HG02981 (cell line): ENCODE data around the gene TRIM58.
A peak's percentile ranks its signal among the peaks of the same experiment; 100 is the strongest.

ENCODE experiments used
- ATAC-seq: cut with Tn5 transposase; IDR thresholded peaks from one replicate; pipeline ENCODE4 v1.9.1; 2021; ENCODE audit warnings: mild to moderate bottlenecking, moderate library complexity; ENCODE audit not compliant: unreplicated experiment

TRIM58 gene, protein sequence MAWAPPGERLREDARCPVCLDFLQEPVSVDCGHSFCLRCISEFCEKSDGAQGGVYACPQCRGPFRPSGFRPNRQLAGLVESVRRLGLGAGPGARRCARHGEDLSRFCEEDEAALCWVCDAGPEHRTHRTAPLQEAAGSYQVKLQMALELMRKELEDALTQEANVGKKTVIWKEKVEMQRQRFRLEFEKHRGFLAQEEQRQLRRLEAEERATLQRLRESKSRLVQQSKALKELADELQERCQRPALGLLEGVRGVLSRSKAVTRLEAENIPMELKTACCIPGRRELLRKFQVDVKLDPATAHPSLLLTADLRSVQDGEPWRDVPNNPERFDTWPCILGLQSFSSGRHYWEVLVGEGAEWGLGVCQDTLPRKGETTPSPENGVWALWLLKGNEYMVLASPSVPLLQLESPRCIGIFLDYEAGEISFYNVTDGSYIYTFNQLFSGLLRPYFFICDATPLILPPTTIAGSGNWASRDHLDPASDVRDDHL

GRCh38 chr1:247857069-247857984, at the start of gene TRIM58:
Gene TRIM58, plus strand, starts transcription at chr1:247857187. Its CDS starts 60 bp downstream, at chr1:247857247.
- peak; percentile 63 for ATAC-seq

GRCh38 chr1:247812637-247813036, 44.4 kb upstream of the TRIM58 start:
- ATAC-seq: no peak

- ATAC-seq: no peak
Measured at GRCh38 chr1:247822060-247822459, 34.9 kb upstream of the TRIM58 start.

DNA sequence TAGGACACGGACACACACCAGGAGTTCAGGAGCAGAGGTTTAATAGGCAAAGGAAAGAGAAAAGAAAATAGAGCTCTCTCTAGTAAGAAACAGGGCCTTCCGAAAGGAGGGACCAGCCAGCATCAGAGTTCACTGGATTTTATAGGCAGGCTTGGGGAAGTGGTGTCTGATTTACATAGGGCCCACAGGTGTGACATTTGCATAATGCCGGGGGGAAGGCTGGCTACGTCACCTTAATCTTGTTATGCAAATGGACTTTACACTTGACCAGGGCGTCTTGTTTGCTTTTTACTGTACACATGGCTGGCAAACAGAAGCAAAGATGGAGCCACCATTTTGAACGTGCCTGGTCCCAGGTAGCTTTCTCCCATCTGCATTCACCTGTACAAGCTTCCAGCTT, 33.0 kb upstream of the TRIM58 start, which contains the start of gene OR14A16:
TSS of gene OR14A16 (minus strand) at position 97 of the 400 bp plus-strand sequence. CDS start 8,390 bp downstream, outside the sequence.
- ATAC-seq: no peak

DNA sequence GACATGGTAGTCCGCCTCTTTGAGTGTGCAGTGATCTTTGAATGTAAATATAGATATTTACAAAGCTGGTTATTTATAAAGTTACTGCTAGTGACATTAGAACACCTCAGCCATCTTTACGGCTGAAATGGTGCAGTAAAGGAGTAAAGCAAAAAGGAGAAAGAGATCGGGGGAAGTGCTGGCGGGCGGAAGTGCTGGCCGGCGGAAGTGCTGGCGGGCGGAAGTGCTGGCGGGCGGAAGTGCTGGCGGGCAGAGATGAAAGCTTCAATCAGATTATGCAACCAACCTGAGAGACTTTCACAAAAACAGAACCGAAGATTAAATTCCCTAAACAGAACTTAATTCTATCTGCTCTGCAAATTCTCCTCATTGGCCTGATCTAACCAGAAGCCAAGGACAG, 31.6 kb upstream of the TRIM58 start:
- no peak for ATAC-seq

DNA sequence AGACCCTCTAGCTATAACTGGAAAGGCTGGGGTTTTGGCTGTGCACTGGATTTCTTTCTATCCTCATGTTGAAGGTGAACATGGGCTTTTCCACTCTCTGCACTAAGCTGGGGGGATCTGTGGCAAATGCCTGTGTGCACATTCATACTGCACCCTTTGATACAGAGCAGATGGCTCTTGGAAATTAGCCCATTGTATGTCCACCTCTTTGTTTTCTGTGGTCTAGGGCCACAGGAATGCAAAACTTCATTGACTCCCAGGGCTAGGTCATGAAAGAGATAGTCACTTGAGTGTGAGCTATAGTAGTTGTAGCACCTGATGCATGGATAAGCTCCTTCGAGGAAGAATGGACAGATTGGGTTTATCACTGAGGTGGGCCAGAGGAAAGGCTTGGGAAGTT, 27.3 kb upstream of the TRIM58 start:
- no peak for ATAC-seq

- no peak for ATAC-seq
Measured at GRCh38 chr1:247833601-247834000, 23.4 kb upstream of the TRIM58 start.

DNA sequence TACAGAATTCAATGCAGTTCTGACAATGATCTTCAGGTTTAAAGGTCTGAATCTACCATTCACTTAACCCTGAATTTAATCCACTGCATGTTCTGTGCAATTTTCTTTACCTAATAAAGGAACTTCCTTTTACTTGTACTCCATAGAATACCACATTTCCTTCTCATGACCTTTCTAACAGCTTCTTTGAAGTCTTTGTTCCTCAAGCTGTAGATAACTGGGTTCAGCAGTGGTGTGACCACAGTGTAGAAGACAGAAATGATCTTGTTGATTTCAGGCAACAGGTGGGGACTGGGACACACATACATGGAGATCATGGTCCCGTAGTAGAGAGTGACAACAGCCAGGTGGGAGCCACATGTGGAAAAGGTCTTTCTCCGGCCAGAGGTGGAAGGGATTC, 16.2 kb upstream of the TRIM58 start:
- no peak for ATAC-seq

- no peak for ATAC-seq
Measured at GRCh38 chr1:247841796-247842195, 15.2 kb upstream of the TRIM58 start, which contains the start of gene OR11L1. Gene OR11L1, minus strand, starts transcription at chr1:247841896. Its CDS starts 0 bp downstream, at chr1:247841896.

GRCh38 chr1:247843411-247843810, 13.6 kb upstream of the TRIM58 start:
- no peak for ATAC-seq

DNA sequence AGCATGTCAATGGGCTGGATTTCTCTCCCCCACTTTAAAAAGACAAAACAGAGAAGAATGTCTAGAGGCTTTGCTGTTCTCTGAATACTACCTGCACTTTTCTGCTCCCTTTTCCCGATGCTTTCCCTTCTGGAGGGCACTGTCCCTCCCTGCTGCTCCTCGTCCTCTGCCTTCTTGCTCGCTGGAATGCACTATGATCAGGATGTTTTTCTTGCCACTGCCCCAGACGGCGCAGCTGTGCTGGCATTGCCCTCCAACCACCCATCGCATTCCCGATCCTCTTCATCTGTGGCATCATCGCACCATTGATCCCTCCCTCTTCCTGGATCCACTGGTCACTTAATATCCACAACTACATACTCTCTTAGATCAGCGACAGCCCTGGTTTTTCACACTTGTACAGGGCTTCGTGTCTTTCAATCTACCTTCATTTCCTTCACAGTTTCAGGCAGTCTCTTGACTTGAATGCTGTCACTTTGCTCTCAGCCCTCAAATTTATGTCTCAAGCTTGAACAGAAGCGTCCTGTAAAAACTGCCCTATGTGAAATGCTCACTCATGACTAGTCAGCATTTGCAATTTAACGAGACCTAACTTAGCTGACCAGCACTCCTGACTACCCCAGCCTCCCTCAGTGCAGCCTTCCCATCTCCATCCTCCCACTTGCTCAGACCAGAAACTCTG, 11.8 kb upstream of the TRIM58 start:
- no peak for ATAC-seq

DNA sequence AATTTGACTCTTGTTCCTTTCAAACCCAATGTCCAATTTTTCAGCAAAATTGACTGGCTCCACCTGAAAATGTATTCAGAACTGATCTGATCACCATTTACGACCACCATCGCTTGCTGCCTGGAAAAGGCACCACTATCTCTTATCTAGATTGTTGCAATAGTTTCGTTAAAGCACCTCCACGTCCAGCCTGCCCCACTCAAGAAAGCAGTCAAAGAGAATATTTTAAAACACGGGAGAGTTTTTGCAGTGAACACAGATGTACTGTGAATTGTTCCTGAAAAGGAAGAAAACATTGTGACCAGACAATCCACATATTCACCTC, 11.3 kb upstream of the TRIM58 start:
- ATAC-seq: no peak

DNA sequence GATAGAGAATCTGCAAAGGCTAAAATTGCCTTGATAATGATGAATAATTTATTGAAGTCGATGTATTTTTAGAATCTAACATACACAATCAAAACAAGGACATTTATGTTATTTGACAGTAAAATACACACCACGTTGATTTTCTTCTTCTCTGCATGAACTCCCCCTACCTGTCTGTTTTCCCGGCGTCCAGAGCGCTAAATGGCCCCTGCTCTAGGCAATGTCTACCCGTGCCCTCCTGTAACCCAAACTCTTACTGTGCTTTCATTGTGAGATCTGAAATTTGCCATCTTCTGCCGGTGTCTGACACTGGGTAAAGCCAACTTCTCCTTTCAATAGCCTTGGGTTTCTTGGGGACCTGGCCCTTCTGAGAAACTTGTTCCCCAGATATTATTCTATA, 8.6 kb upstream of the TRIM58 start:
- ATAC-seq: no peak

DNA sequence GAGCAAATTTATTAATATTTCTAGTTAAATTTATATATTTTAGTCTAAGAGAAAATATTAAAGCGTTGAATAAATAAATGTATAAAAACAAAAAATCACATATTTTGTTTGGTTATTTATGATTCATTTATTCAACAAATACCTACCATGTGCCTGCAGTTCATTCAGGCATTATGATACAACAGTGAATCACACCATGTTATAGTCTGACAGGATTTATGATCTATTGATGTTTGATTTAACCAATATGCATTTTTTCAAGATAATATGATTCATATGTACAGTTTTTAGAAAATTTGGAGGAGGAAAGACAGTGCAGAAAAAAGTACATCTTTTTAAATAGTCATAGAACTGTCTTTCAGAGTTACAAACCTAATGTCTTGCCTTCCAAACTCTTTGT, 7.4 kb upstream of the TRIM58 start:
- no peak for ATAC-seq

- ATAC-seq: no peak
Measured at GRCh38 chr1:247854899-247855545, 2.0 kb upstream of the TRIM58 start.

GRCh38 chr1:247855911-247856310, 1.1 kb upstream of the TRIM58 start:
- no peak for ATAC-seq

- no peak for ATAC-seq
Measured at GRCh38 chr1:247857985-247858619, 1.1 kb downstream of the TRIM58 start.

DNA sequence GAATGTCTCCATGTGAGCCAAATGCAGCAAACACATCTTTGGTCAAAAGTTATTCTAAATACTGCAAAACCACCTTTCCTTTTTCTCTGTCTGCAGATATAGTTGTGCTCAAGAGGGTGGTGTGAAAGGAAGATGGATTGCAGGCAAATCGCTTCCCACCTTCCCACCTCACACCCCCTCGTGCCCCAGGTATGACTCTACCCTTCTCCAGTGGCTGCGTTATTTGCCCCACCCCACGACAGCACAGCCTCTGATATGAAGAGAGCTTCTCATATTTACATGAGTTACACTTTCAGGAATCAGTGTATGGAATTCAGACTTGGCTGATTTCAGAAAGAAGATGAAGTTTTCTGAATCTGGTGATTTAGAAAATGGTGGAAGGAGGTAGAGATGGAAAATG, 5.8 kb downstream of the TRIM58 start:
- no peak for ATAC-seq

DNA sequence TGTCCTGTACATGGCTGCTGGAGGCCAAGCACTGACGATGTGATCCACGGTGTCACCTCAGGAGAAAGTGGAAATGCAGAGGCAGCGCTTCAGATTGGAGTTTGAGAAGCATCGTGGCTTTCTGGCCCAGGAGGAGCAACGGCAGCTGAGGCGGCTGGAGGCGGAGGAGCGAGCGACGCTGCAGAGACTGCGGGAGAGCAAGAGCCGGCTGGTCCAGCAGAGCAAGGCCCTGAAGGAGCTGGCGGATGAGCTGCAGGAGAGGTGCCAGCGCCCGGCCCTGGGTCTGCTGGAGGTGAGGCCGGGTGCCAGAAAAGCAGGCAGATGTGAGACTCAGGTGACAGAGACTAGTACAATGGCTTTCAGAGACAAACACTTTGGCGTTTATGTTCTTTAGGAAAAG, 7.7 kb downstream of the TRIM58 start:
- no peak for ATAC-seq

DNA sequence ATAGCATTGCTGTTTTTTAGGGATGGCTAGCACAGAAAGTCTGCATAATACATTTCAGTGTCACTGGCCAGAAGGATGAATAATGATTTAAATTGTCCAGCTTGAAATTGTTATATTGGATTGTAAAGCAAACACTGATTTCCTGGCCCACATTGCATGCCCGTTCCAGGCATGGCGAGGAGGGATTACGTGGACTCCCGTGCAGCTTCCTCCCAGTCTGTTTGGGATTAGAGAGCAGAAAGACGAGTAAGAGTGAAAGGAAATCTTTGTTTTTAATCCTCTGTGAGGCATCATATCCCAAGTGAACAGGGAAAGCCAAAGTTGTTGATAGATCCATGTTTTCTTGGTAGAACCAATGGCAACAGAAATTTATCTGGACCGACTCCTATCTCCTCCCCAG, 8.4 kb downstream of the TRIM58 start:
- no peak for ATAC-seq
